SK-N-SH treated with all-trans-retinoic acid at 6 μM for 48 hours (cell line): ENCODE data around the gene VEGFC.
A peak's percentile ranks its signal among the peaks of the same experiment; 100 is the strongest.

Experiments used
- ATAC-seq: fragments of 200-7000 bp; cut with Tn5 transposase; 3 replicates; pipeline ENCODE4 v1.9.1; 2020; ENCODE audit warnings: mild to moderate bottlenecking, moderate library complexity
- ARNTL ChIP-seq: fragments of 450-650 bp; formaldehyde crosslinking; IDR thresholded peaks from 2 replicates; pipeline ENCODE4 v1.5.0; 2020; ENCODE audit warnings: low read depth, mild to moderate bottlenecking, moderate library complexity, borderline replicate concordance
- BACH2 ChIP-seq: fragments of 250-450 bp; sonication (Bioruptor Pico); IDR thresholded peaks from 2 replicates; pipeline ENCODE4 v1.9.0; 2021; ENCODE audit warnings: mild to moderate bottlenecking, borderline replicate concordance
- ESRRG ChIP-seq: fragments of 250-450 bp; sonication (Bioruptor Pico); IDR thresholded peaks from 2 replicates; pipeline ENCODE4 v1.6.1; 2021; ENCODE audit warnings: mild to moderate bottlenecking
- GLIS3 ChIP-seq: fragments of 250-450 bp; sonication (Bioruptor Pico); IDR thresholded peaks from 2 replicates; pipeline ENCODE4 v1.5.0; 2020; ENCODE audit warnings: mild to moderate bottlenecking, moderate library complexity
- ISL1 ChIP-seq: fragments of 250-450 bp; sonication (Bioruptor Pico); IDR thresholded peaks from 2 replicates; pipeline ENCODE4 v2.1.2; 2022; ENCODE audit warnings: mild to moderate bottlenecking, moderate library complexity
- OSR1 ChIP-seq: fragments of 250-450 bp; sonication (Bioruptor Pico); IDR thresholded peaks from 2 replicates; pipeline ENCODE4 v1.8.0; 2022; ENCODE audit warnings: moderate library complexity, mild to moderate bottlenecking, inconsistent platforms
- PPARA ChIP-seq: fragments of 250-450 bp; sonication (Bioruptor Pico); IDR thresholded peaks from 2 replicates; pipeline ENCODE4 v1.5.0; 2020; ENCODE audit warnings: mild to moderate bottlenecking, borderline replicate concordance
- SNAI2 ChIP-seq: fragments of 250-450 bp; sonication (Bioruptor Pico); IDR thresholded peaks from 2 replicates; pipeline ENCODE4 v1.5.0; 2020; ENCODE audit warnings: mild to moderate bottlenecking, moderate library complexity
- TCF4 ChIP-seq: fragments of 250-450 bp; sonication (Bioruptor Pico); IDR thresholded peaks from 2 replicates; pipeline ENCODE4 v1.8.0; 2021; ENCODE audit warnings: mild to moderate bottlenecking, moderate library complexity, borderline replicate concordance
- TOX ChIP-seq: fragments of 250-450 bp; sonication (Bioruptor Pico); IDR thresholded peaks from 2 replicates; pipeline ENCODE4 v1.8.0; 2021; ENCODE audit warnings: mild to moderate bottlenecking, moderate library complexity, borderline replicate concordance
- ZC3H10 ChIP-seq: fragments of 250-450 bp; sonication (Bioruptor Pico); IDR thresholded peaks from 2 replicates; pipeline ENCODE4 v1.5.1; 2021; ENCODE audit warnings: mild to moderate bottlenecking, moderate library complexity
- ZFP3 ChIP-seq: fragments of 250-450 bp; sonication (Bioruptor Pico); IDR thresholded peaks from 2 replicates; pipeline ENCODE4 v1.5.0; 2020; ENCODE audit warnings: mild to moderate bottlenecking, moderate library complexity
- ZFP30 ChIP-seq: fragments of 450-650 bp; formaldehyde crosslinking; IDR thresholded peaks from 2 replicates; pipeline ENCODE4 v1.5.0; 2022; ENCODE audit warnings: mild to moderate bottlenecking, moderate library complexity
- ZNF70 ChIP-seq: fragments of 450-650 bp; formaldehyde crosslinking; IDR thresholded peaks from 2 replicates; pipeline ENCODE4 v1.5.0; 2020; ENCODE audit warnings: mild to moderate bottlenecking, moderate library complexity
- ZNF8 ChIP-seq: fragments of 450-650 bp; formaldehyde crosslinking; IDR thresholded peaks from 2 replicates; pipeline ENCODE4 v1.5.0; 2020; ENCODE audit warnings: mild to moderate bottlenecking, moderate library complexity
- TF ChIP-seq, protein P1 (sequence below): fragments of 250-450 bp; sonication (Bioruptor Pico); IDR thresholded peaks from 2 replicates; pipeline ENCODE4 v1.5.0; 2020; ENCODE audit warnings: mild to moderate bottlenecking, moderate library complexity
- TF ChIP-seq, protein P2 (sequence below): fragments of 250-450 bp; sonication (Bioruptor Pico); IDR thresholded peaks from 2 replicates; pipeline ENCODE4 v1.8.0; 2020; ENCODE audit warnings: mild to moderate bottlenecking, moderate library complexity, borderline replicate concordance
- TF ChIP-seq, protein P3 (sequence below): fragments of 250-450 bp; sonication (Bioruptor Pico); IDR thresholded peaks from 2 replicates; pipeline ENCODE4 v1.8.0; 2021; ENCODE audit warnings: low read depth, mild to moderate bottlenecking, moderate library complexity, borderline replicate concordance

VEGFC gene

DNA sequence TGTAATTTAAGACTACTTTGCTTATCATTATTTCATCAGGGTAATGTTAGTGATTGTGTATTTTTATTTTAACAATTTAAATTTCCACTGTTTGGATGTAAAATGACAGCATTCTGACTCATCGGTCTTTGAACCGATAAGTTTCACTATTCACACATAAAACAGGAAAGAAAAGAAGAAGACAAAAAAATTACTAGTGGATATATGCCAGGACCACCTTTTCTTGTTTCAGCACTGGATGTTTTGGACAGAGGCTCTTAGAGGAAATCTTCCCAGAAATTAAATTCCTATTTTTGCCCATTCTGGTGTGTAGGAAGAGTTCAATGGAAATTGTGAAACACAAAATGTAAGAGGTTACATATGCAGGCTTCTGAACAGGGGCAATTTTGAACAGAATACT is 57.4 kb downstream of the VEGFC start (continued):
- TF ChIP-seq, protein P1, sequence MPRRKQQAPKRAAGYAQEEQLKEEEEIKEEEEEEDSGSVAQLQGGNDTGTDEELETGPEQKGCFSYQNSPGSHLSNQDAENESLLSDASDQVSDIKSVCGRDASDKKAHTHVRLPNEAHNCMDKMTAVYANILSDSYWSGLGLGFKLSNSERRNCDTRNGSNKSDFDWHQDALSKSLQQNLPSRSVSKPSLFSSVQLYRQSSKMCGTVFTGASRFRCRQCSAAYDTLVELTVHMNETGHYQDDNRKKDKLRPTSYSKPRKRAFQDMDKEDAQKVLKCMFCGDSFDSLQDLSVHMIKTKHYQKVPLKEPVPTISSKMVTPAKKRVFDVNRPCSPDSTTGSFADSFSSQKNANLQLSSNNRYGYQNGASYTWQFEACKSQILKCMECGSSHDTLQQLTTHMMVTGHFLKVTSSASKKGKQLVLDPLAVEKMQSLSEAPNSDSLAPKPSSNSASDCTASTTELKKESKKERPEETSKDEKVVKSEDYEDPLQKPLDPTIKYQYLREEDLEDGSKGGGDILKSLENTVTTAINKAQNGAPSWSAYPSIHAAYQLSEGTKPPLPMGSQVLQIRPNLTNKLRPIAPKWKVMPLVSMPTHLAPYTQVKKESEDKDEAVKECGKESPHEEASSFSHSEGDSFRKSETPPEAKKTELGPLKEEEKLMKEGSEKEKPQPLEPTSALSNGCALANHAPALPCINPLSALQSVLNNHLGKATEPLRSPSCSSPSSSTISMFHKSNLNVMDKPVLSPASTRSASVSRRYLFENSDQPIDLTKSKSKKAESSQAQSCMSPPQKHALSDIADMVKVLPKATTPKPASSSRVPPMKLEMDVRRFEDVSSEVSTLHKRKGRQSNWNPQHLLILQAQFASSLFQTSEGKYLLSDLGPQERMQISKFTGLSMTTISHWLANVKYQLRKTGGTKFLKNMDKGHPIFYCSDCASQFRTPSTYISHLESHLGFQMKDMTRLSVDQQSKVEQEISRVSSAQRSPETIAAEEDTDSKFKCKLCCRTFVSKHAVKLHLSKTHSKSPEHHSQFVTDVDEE, result no peak
- TF ChIP-seq ISL1 (CRISPR knock-in tag) (no peak), ARNTL (no peak), TOX (CRISPR knock-in tag) (no peak), PPARA (no peak), ZFP30 (CRISPR knock-in tag) (no peak)

DNA sequence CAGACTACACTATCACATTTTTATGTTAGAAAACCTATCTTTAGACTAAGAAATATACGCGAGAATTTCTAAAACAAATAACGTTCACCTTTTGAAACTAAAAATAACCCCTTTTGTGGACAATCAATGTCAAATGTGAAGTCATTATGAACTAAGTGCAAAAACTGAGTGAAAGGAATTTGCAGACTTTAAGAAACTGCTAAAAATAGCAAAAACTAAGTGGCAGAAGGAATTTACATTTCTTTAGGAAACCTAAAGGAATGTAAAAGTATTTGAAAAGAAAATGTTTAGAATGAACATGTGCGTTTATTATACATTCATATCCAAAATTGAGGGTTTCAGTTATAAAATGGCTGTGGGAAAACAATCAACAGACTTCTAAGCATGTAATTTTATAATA is 58.3 kb downstream of the VEGFC start:
- ATAC-seq, result no peak
- TF ChIP-seq ESRRG (CRISPR knock-in tag) (no peak), ZFP3 (CRISPR knock-in tag) (no peak), ZNF70 (no peak), ZNF8 (CRISPR knock-in tag) (no peak), ZC3H10 (CRISPR knock-in tag) (no peak), ARNTL (no peak), BACH2 (CRISPR knock-in tag) (no peak), TCF4 (CRISPR knock-in tag) (no peak), OSR1 (CRISPR knock-in tag) (no peak), TOX (CRISPR knock-in tag) (no peak), SNAI2 (CRISPR knock-in tag) (no peak)
- TF ChIP-seq, protein P2, sequence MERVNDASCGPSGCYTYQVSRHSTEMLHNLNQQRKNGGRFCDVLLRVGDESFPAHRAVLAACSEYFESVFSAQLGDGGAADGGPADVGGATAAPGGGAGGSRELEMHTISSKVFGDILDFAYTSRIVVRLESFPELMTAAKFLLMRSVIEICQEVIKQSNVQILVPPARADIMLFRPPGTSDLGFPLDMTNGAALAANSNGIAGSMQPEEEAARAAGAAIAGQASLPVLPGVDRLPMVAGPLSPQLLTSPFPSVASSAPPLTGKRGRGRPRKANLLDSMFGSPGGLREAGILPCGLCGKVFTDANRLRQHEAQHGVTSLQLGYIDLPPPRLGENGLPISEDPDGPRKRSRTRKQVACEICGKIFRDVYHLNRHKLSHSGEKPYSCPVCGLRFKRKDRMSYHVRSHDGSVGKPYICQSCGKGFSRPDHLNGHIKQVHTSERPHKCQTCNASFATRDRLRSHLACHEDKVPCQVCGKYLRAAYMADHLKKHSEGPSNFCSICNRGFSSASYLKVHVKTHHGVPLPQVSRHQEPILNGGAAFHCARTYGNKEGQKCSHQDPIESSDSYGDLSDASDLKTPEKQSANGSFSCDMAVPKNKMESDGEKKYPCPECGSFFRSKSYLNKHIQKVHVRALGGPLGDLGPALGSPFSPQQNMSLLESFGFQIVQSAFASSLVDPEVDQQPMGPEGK (CRISPR knock-in tag), result no peak
- TF ChIP-seq, protein P1, result no peak

DNA sequence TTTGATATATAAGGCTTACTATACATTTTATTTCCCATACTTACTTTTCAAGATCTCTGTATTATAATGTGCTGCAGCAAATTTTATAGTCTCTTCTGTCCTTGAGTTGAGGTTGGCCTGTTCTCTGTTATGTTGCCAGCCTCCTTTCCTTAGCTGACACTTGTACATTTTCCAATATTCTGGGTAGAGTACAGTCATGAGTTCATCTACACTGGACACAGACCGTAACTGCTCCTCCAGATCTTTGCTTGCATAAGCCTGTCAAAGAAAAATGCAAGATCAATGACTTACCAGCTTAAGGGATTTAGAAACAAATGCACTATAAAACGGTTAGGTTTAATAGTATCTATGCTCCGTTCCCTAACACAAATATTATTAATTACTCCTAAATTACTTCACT is 63.2 kb downstream of the VEGFC start:
- TF ChIP-seq, protein P1, result no peak
- TF ChIP-seq ZNF70 (no peak), GLIS3 (CRISPR knock-in tag) (no peak), SNAI2 (CRISPR knock-in tag) (no peak), ZC3H10 (CRISPR knock-in tag) (no peak), ZFP30 (CRISPR knock-in tag) (no peak), OSR1 (CRISPR knock-in tag) (no peak), TOX (CRISPR knock-in tag) (no peak), ARNTL (no peak), PPARA (no peak), ZFP3 (CRISPR knock-in tag) (no peak)
- TF ChIP-seq, protein P3, sequence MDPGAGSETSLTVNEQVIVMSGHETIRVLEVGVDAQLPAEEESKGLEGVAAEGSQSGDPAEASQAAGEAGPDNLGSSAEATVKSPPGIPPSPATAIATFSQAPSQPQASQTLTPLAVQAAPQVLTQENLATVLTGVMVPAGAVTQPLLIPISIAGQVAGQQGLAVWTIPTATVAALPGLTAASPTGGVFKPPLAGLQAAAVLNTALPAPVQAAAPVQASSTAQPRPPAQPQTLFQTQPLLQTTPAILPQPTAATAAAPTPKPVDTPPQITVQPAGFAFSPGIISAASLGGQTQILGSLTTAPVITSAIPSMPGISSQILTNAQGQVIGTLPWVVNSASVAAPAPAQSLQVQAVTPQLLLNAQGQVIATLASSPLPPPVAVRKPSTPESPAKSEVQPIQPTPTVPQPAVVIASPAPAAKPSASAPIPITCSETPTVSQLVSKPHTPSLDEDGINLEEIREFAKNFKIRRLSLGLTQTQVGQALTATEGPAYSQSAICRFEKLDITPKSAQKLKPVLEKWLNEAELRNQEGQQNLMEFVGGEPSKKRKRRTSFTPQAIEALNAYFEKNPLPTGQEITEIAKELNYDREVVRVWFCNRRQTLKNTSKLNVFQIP (CRISPR knock-in tag), result no peak
- TF ChIP-seq, protein P2 (CRISPR knock-in tag), result no peak
- peak; percentile 64 for ATAC-seq
